Upper lobe of left lung (tissue), 6 donors: ENCODE results near the gene OGT. TPM values are rescaled to one million over a fixed set of nuclear protein-coding genes. Genes with fewer than 3 reads are reported as not detected.

Experiments used
- ATAC-seq, 2 donors: fragments of 200-7000 bp; cut with Tn5 transposase; one replicate each; pipeline ENCODE4 v1.9.1; 2022; ENCODE audit warnings: mild to moderate bottlenecking in 2 of 2, moderate library complexity in 2 of 2; ENCODE audit not compliant: low FRiP score in 2 of 2
- DNase-seq, 2 donors: peaks; one replicate each; pipeline ENCODE4 v3.0.0-alpha.2; 2019 to 2020
- H3K27ac ChIP-seq, 4 donors: fragments of 200-600 bp; sonication (generic); one replicate each; pipeline ENCODE4 v1.5.1; 2016 to 2019
- H3K27me3 ChIP-seq, 4 donors: fragments of 200-600 bp; sonication (generic); one replicate each; pipeline ENCODE4 v1.5.1; 2017 to 2019
- H3K36me3 ChIP-seq, 4 donors: fragments of 200-600 bp; sonication (generic); one replicate each; pipeline ENCODE4 v1.5.1; 2016 to 2019
- H3K4me1 ChIP-seq, 4 donors: fragments of 200-600 bp; sonication (generic); one replicate each; pipeline ENCODE4 v1.5.1; 2018 to 2019
- H3K4me3 ChIP-seq, 4 donors: fragments of 200-600 bp; sonication (generic); one replicate each; pipeline ENCODE4 v1.5.1; 2017 to 2019; ENCODE audit warnings: mild to moderate bottlenecking in 2 of 4, moderate library complexity in 1 of 4
- H3K9me3 ChIP-seq, 4 donors: fragments of 200-600 bp; sonication (generic); one replicate each; pipeline ENCODE4 v1.5.1; 2018 to 2019
- EP300 ChIP-seq, 4 donors: sonication (generic); formaldehyde crosslinking; IDR thresholded peaks; one replicate each; pipeline ENCODE4 v1.5.1; 2017; ENCODE audit warnings: antibody characterized with exemption in 4 of 4, control low read depth in 2 of 4
- POLR2A ChIP-seq, 4 donors: fragments of 450-650 bp; IDR thresholded peaks; one replicate each; pipeline ENCODE4 v1.5.1; 2016 to 2017; ENCODE audit warnings: antibody characterized with exemption in 4 of 4, mild to moderate bottlenecking in 2 of 4
- POLR2AphosphoS5 ChIP-seq, 2 donors: sonication (generic); formaldehyde crosslinking; IDR thresholded peaks; one replicate each; pipeline ENCODE4 v1.5.1; 2017; ENCODE audit warnings: antibody characterized with exemption in 2 of 2
- WGBS, 2 donors: methylation state at CpG; one replicate each; pipeline ENCODE4 v1.1.5; 2017 to 2018; 5-methylcytosine and 5-hydroxymethylcytosine counted together
- total RNA-seq, 6 donors: library from RNA; depleted of rRNA in 4 of 6; stranded (reverse); fragments of >200 nt in 4 of 6; gene quantifications; one replicate each; pipeline versions ENCODE4 v1.1.0 to v1.2.1, GENCODE V29; 2016 to 2021
- TF ChIP-seq, protein P1 (sequence below), 6 experiments: fragments of 450-650 bp in 4 of 6; fragments of 200-600 bp in 2 of 6; sonication (generic) in 2 of 6; IDR thresholded peaks; one replicate each; pipeline ENCODE4 v1.5.1; 2016 to 2019; ENCODE audit warnings: antibody characterized with exemption in 6 of 6
- donor health status: DM: no; HTN: no; CAD: no; lungs with moderate emphysema.
- donor health status: DM: no; HTN: yes; CAD: no; lungs with severe emphysema.

The OGT gene
- total RNA-seq, 6 donors from 2014 or later: 88.3 to 315 (median 159) TPM

DNA sequence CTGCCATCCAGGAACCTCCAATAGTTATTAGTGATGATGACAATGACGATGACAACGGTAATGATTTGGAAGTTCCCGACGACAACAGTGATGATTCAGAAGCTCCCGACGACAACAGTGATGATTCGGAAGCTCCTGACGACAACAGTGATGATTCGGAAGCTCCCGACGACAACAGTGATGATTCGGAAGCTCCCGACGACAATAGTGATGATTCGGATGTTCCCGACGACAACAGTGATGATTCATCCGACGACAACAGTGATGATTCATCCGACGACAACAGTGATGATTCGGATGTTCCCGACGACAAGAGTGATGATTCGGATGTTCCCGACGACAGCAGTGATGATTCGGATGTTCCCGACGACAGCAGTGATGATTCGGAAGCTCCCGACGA, 70.7 kb downstream of the OGT start:
- TF ChIP-seq POLR2AphosphoS5 (IDR thresholded peaks at IDR 0.05) (no peak), EP300 (IDR thresholded peaks at IDR 0.05) (no peak), POLR2A (IDR thresholded peaks at IDR 0.05) (no peak)
- TF ChIP-seq, protein P1, sequence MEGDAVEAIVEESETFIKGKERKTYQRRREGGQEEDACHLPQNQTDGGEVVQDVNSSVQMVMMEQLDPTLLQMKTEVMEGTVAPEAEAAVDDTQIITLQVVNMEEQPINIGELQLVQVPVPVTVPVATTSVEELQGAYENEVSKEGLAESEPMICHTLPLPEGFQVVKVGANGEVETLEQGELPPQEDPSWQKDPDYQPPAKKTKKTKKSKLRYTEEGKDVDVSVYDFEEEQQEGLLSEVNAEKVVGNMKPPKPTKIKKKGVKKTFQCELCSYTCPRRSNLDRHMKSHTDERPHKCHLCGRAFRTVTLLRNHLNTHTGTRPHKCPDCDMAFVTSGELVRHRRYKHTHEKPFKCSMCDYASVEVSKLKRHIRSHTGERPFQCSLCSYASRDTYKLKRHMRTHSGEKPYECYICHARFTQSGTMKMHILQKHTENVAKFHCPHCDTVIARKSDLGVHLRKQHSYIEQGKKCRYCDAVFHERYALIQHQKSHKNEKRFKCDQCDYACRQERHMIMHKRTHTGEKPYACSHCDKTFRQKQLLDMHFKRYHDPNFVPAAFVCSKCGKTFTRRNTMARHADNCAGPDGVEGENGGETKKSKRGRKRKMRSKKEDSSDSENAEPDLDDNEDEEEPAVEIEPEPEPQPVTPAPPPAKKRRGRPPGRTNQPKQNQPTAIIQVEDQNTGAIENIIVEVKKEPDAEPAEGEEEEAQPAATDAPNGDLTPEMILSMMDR (IDR thresholded peaks at IDR 0.05): no peak
- H3K4me1 ChIP-seq: no peaks in the 10 kb centered on the region
- H3K9me3 ChIP-seq: peaks cover 0 to 10% (median 0%) of the 10 kb centered on the region in 4 donors
- ATAC-seq (no peak), DNase-seq (no peak)
- no peak overlapping the region for H3K4me3 ChIP-seq
- no peaks in the 10 kb centered on the region for H3K27me3 ChIP-seq
- 88 to 95% methylated on average over 33 of the region's 33 CpGs for WGBS, 2 donors
- no peak overlapping the region for H3K27ac ChIP-seq
- peaks cover 0 to 45% (median 12%) of the 10 kb centered on the region in 4 donors for H3K36me3 ChIP-seq

DNA sequence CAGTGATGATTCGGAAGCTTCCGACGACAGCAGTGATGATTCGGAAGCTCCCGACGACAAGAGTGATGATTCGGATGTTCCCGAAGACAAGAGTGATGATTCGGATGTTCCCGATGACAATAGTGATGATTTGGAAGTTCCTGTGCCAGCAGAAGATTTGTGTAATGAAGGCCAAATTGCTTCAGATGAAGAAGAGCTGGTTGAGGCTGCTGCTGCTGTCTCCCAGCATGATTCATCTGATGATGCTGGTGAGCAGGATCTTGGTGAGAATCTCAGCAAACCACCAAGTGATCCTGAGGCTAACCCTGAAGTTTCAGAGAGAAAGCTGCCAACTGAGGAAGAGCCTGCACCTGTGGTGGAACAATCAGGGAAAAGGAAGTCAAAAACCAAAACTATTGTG, 71.2 kb downstream of the OGT start:
- ATAC-seq (no peak), DNase-seq (no peak)
- TF ChIP-seq EP300 (IDR thresholded peaks at IDR 0.05) (no peak), POLR2AphosphoS5 (IDR thresholded peaks at IDR 0.05) (no peak), POLR2A (IDR thresholded peaks at IDR 0.05) (no peak)
- TF ChIP-seq, protein P1 (IDR thresholded peaks at IDR 0.05): no peak
- H3K27ac ChIP-seq: no peak overlapping the region
- H3K4me3 ChIP-seq: no peak overlapping the region
- no peaks in the 10 kb centered on the region for H3K27me3 ChIP-seq
- no peaks in the 10 kb centered on the region for H3K4me1 ChIP-seq
- peaks cover 0 to 10% (median 0%) of the 10 kb centered on the region in 4 donors for H3K9me3 ChIP-seq
- 92 to 95% methylated on average over 10 of the region's 10 CpGs for WGBS, 2 donors
- H3K36me3 ChIP-seq: peaks cover 0 to 49% (median 14%) of the 10 kb centered on the region in 4 donors

DNA sequence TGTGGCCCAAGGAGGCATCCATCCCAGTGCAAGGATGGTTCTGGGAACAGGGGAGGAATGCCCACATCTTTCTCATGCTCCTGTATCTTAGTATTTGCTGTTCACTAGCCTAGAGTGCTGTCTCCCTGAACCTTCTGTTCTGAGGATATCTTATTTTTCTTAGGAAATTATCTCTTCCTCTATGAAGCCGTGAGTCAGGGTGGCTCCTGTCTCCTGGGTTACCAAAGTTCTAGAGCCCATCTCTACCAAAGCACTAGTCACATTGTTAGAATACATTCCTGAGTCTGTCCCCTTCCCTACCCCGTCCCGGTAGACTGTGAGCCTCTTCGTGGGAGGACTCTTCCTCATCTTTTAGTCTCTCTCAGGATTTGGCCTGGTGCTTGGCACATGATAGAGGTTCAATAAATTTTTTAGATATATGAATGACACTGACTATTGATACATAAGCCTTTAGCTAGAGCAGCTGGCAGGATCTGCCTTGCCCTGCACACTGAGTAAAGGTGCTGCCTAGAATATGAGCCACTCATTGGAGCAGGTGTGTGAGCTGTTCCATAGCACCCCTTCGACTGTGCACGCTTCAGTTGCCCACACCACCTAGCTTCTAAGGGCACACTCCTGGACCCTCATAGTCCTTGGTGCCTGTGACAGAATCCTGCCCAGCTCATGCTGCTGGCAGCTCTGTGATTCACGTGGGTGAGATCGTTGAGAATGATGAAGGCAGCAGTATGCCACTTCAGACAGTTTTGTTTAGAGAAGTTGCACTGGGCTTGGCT, 72.1 kb downstream of the OGT start:
- peak in 1 of 2 donors; percentile 46 for ATAC-seq
- Histone ChIP-seq H3K4me3 (no peak overlapping the region), H3K27ac (no peak overlapping the region), H3K4me1 (no peaks in the 10 kb centered on the region), H3K9me3 (peaks cover 0 to 10% (median 0%) of the 10 kb centered on the region in 4 donors), H3K27me3 (no peaks in the 10 kb centered on the region), H3K36me3 (peaks cover 0 to 49% (median 18%) of the 10 kb centered on the region in 4 donors)
- WGBS, 2 donors: 90% methylated on average over 6 to 8 of the region's 8 CpGs
- TF ChIP-seq EP300 (IDR thresholded peaks at IDR 0.05) (no peak), POLR2AphosphoS5 (IDR thresholded peaks at IDR 0.05) (no peak), POLR2A (IDR thresholded peaks at IDR 0.05) (no peak)
- TF ChIP-seq, protein P1 (IDR thresholded peaks at IDR 0.05): no peak
- no peak for DNase-seq

DNA sequence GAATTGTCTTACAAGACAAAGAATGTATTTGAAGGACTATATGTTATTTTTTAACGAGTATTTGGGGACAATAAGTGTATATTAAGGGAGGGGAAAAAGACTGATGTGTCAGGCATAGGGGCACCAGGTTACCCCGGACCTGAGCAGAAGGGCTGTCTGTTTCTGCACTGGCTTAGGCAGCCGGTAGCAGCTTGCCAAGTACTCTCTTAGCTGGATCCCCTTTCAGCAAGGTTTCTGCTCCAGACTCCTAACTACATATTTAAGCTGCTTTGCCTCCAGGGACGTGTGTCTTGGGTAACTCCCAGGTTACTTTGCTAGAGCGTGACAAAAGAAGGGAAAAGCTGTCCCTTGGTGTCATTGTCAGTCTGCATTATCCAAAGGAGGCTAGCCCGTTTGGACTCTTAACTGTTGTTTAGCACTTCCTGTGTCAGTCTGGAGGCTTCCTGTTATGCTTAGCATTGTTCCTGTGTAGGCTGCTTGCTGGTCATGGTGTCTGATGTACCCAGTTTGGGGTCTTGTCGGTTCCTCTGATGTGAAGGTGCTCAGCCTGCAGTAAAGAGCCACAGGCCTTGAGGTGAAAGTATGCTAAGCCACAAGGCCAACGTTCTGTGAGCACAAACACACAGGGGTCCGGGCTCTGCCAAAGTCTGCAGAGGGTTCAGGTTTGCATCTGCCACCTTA, 73.8 kb downstream of the OGT start:
- Histone ChIP-seq H3K36me3 (peaks cover 0 to 59% (median 20%) of the 10 kb centered on the region in 4 donors), H3K9me3 (peaks cover 0 to 10% (median 0%) of the 10 kb centered on the region in 4 donors), H3K4me3 (no peak overlapping the region), H3K27ac (no peak overlapping the region), H3K4me1 (no peaks in the 10 kb centered on the region), H3K27me3 (no peaks in the 10 kb centered on the region)
- ATAC-seq (no peak), DNase-seq (no peak)
- TF ChIP-seq POLR2AphosphoS5 (IDR thresholded peaks at IDR 0.05) (no peak), POLR2A (IDR thresholded peaks at IDR 0.05) (no peak), EP300 (IDR thresholded peaks at IDR 0.05) (no peak)
- TF ChIP-seq, protein P1 (IDR thresholded peaks at IDR 0.05): no peak
- WGBS, 2 donors: 52 to 60% methylated on average over 6 to 9 of the region's 9 CpGs
